ENCODE measurements around the gene PRICKLE2.
"Not testable (repeated sequence)": the region's sequence is repeated elsewhere in the genome, so short reads cannot be mapped to it uniquely, and the experiment has no call there.

Gene PRICKLE2

DNA sequence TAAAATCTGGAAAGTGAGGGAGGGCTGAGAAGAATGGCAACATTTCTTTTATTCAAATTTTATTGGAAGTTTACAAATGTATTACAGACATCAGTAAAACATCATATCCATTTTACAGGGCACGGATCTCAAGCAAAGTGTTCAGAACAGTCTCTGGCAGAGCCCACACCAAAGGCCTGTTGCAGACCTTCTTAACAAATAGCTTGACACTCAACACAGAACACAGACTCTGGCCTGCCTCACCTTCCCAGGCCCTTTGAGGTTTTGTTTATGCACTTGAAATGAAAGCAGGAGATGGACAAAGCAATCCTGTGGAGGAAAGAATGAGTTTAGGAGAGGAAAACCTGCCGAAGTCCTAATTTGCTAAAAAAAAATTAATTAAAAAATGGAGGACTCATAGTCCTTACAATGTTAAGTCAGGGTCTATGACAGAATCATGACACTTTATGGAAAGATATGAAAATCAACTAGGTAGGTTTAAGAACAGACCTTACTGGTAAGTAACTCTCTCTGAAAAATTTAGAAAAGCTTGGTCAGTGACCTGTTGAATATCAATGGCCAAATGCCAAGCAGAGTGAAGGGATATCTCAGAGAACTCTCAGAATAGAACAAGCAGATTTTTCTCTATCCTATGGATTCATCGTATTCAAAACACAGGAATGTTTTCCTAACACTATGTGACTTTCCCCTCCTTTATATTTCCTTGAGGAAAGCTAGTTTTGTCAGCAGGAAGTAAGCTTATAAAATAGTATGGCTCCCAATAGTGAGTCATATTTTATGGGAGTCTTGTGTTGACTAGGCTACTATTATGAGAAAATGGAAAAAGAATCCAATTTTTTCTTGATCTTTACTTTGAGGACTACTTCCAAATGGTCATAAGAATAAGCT, 131.2 kb downstream of the PRICKLE2 start:
- no peak for DNase-seq

DNA sequence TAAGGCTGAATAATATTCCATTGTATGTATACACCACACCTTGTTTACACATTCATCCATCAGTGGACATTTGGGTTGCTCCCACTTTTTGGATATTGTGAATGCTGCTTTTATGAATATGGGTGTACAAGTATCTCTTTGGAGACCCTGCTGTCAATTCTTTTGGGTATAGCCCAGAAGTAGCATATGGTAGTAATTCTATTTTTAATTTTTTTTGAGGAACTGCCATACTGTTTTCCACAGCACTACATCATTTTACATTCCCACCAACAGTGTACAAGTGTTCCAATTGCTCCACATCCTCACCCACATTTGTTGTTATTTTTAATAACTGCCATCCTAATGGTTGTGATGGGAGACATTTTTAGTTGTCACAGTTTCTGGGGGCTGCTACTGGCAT, 132.1 kb downstream of the PRICKLE2 start:
- DNase-seq = no peak

DNA sequence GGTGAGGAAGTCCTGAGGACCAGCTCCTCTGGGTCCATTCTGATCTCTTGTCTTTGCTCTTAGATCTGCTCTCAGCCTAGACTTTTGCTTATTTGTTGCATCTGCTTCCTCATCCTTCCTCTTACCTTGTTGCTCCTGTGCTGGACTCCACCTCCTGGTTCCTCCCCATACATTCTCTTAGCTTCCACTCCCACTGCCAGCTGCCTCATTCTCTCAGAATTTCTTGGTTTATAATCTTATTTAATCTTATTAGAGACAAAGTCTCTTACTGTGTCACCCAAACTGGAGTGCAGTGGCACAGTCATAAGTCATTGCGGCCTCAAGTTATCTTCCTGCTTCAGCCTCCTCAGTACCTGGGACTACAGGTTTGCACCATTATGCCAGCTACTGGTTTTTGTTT, 133.8 kb downstream of the PRICKLE2 start:
- DNase-seq = no peak

GRCh38 chr3:64089386-64089785, 135.9 kb downstream of the PRICKLE2 start:
- DNase-seq = not testable (repeated sequence)

DNA sequence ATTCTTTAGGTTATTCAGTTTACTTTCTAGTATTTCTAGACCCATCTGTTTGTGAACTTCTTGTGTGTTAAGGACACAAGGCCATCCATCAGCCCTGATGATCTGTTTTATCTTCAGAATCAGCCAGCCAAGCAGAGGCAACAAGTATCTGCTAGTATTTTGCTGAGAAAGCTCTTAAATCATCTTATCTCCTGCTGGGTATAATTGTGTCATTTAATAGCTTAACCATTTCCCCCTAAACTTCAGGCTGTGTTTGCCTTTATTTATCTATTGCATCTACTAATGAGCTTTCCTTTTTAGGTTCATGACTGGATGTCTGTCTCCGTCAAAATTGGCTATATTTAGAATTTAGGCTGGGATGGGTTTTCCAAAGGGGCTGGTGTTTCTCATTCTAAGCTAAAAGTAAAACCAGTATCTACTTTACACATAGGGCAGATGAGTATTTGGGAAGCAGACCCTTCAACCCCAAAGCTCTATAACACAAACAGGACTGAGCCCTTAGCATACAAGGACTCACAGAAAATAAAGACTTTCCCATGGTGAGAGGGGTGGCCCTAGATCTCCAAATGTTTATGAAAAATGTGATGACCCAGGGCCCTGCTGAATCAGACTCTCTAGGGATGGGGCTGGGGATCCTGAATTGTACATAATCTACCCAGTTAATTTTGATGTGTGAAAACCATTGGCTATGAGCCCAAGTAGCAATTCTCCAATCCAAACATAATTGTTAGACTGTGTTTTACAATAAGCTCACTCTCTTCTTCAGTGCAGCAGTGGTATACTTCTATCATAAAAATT, 136.7 kb downstream of the PRICKLE2 start:
- DNase-seq = peak in 1 of 2 experiments; percentile 10

- DNase-seq = no peak
These were observed 138.6 kb downstream of the PRICKLE2 start for GRCh38 chr3:64086479-64087252.

DNA sequence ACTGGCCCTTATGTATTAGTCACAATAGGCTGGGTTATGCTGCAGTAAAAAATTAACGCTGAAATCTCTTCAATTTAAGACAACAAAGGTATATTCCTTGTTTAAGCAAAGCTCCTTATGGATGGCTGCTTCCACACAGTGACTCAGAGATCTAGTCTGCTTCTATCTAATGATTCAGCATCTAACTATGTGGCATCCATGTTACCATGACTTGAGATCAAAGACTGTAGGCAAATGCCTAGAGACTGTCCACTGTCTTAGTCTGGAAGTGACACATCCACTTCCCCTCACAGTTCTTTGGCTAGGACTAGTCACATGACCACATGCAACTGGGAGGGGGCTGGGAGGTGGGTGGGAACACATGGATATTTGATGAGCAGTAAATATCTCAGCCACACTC, 140.6 kb downstream of the PRICKLE2 start:
- DNase-seq = no peak

- DNase-seq = no peak
These were observed 141.7 kb downstream of the PRICKLE2 start for GRCh38 chr3:64083575-64083974.

- DNase-seq = no peak
These were observed 142.2 kb downstream of the PRICKLE2 start for GRCh38 chr3:64082961-64083541.

GRCh38 chr3:64082411-64082810, 142.9 kb downstream of the PRICKLE2 start:
- no peak for DNase-seq

- no peak for DNase-seq
These were observed 144.0 kb downstream of the PRICKLE2 start for GRCh38 chr3:64081235-64081630.

DNA sequence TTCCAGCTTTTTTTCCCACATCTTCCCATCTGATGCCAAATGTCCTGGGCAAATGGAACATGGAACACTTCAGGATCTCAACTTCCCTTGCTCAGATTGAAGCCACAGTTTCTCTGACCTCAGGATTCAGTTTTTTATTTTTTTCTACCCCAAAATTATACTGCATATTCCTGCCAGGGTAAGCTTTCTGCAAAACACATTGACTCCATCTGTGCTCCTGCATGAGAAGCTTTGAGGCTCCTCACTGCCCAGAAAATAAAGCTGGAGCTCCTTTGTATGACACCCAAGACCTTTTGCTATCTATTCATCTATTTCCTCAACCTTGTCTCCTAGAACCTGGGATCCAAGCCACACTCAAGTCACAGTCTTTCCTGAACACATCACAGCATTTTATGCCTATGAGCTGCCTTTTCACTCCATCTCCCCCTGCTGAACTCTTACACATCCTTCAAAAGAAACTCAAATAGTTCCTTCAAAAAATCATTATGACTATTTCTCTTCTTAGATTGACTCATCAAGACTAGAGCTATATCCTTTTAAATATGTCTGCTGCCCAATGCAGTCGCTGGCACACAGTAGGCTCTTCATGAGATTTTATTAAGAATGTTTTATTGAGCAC, 144.5 kb downstream of the PRICKLE2 start:
- no peak for DNase-seq

DNA sequence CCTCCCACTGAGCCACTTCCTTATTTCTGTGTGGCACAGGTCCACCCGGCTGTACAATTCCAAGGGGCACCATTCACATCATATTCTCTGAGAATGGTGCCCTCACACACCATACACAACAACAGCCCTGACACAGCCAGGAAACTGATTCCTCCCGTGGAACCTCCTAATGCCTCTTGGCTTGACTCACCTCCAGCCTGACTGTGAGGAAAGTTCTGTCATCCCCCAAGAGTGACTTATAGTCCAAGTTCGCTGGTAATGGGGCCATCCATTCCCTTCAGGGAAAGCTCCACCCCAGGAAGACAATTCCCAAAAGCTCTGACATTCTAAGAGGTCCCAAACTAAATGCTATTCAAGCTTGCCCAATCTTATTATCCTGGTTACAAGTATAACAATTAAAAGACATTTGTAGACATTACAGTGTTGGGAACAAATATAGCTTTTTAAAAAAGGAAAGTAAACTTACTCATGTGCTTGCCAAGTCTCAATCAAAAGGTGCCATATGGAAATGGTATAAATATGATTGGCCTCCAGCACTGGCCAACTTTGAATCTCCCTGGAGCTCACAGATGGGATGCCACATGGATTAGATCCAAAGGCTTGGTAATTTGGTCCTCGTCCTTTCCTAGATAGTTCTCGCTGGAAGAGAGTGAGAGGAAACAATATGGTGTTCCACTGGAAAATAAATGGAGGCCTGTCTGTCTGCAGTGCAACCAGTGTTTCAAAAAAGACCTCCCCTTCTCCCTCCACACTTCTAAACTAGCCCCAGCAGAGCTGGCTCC, 145.7 kb downstream of the PRICKLE2 start:
- DNase-seq = peak; percentile 63 to 89

DNA sequence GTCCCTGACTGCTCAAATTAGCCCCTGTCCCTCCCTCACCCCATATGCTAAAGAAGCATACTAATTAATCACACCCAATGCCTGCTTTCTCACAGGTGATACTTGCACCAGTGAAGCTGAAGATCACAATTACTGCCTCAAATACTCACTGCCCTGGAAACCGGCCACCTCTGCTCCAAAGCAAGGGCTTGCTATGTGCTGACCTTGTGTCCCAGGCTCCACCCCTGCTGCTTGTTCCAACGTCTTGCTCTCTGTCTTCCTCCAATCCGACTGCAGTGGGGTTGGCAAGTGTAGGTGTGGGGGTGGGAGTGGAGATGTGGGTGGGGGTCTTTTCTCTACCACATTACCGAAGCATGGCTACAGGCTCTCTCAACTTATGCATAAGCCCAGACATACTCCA, 146.3 kb downstream of the PRICKLE2 start:
- peak in 1 of 2 experiments; percentile 26 for DNase-seq

- no peak for DNase-seq
These were observed 150.2 kb downstream of the PRICKLE2 start for GRCh38 chr3:64074895-64075679.

DNA sequence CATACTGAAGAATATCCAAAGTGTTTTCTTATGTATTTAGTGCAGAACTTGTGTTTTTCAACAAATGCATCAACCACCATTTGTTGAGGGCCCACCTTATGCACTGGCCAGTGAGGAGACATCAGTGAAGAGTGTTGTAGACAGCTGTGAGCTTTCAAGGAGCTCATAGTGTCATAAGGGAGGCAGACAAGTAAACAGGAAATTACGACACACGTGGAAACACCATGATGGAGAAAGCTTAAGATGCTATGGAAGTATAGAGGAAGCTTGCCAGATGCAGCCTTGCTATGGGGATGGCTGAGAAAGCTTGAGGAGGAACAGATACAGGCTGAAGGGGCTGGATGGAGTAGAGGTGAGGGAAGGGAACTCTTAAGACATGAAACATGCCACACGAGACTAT, 151.2 kb downstream of the PRICKLE2 start:
- DNase-seq = no peak

GRCh38 chr3:64073158-64073761, 152.0 kb downstream of the PRICKLE2 start:
- no peak for DNase-seq

- no peak for DNase-seq
These were observed 153.1 kb downstream of the PRICKLE2 start for GRCh38 chr3:64072126-64072525.

DNA sequence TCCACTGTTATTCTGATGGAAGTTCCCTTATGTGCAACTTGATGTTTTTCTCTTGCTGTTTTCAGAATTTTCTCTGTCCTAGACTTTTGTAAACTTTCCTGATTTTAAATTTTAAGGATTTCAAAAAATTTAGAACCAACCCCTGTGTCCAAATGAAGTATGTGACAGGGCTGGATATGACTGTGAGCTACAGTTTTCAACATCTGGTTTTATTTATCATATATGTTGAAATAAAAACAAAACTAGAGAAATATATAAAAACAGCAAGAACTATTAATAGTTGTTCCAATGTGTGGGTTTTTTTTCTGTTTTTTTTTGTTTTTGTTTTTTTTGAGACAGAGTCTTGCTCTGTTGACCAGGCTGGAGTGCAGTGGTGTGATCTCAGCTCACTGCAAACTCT, 154.6 kb downstream of the PRICKLE2 start:
- DNase-seq = no peak

Data from NCI-H446 (cell line).